Brain microvascular endothelial cell (primary cell): ENCODE data around the gene UCP3.

Experiments used
- DNase-seq: peaks from one replicate; pipeline ENCODE4 v3.0.0-alpha.2; 2020
- H3K27ac ChIP-seq: fragments of 250-450 bp; sonication (Bioruptor Pico); 2 replicates; pipeline ENCODE4 v1.5.1; 2020; ENCODE audit warnings: mild to moderate bottlenecking, moderate library complexity
- H3K27me3 ChIP-seq: fragments of 250-450 bp; sonication (Bioruptor Pico); replicated peaks from 2 replicates; pipeline ENCODE4 v1.5.1; 2020; ENCODE audit warnings: mild to moderate bottlenecking
- H3K36me3 ChIP-seq: fragments of 250-450 bp; sonication (Bioruptor Pico); replicated peaks from 2 replicates; pipeline ENCODE4 v1.5.1; 2020; ENCODE audit warnings: mild to moderate bottlenecking
- H3K4me3 ChIP-seq: 2 replicates; pipeline ENCODE4 v1.5.1; 2011; ENCODE audit warnings: low read depth, mild to moderate bottlenecking, control low read depth, low read length, moderate library complexity
- in situ Hi-C: cut with HindIII; loops from 2 replicates; pipeline ENCODE4 v1.10.0; 2017; ENCODE audit warnings: low sequenced_read_pairs, low pct_ligation_motif_present
- TF ChIP-seq, protein P1 (sequence below): IDR thresholded peaks from 2 replicates; pipeline ENCODE4 v1.5.1; 2011; ENCODE audit warnings: low read depth, mild to moderate bottlenecking, moderate library complexity, low read length, control low read depth, inconsistent platforms; ENCODE audit errors: missing control alignments

UCP3 gene

GRCh38 chr11:73969091-73969490 lies 39.8 kb downstream of the UCP3 start:
- Histone ChIP-seq H3K27ac (no peak overlapping the region), H3K27me3 (no peaks in the 10 kb centered on the region), H3K4me3 (no peak overlapping the region), H3K36me3 (no peaks in the 10 kb centered on the region)
- in situ Hi-C loops: no loop called here
- no peak for DNase-seq
- TF ChIP-seq, protein P1, sequence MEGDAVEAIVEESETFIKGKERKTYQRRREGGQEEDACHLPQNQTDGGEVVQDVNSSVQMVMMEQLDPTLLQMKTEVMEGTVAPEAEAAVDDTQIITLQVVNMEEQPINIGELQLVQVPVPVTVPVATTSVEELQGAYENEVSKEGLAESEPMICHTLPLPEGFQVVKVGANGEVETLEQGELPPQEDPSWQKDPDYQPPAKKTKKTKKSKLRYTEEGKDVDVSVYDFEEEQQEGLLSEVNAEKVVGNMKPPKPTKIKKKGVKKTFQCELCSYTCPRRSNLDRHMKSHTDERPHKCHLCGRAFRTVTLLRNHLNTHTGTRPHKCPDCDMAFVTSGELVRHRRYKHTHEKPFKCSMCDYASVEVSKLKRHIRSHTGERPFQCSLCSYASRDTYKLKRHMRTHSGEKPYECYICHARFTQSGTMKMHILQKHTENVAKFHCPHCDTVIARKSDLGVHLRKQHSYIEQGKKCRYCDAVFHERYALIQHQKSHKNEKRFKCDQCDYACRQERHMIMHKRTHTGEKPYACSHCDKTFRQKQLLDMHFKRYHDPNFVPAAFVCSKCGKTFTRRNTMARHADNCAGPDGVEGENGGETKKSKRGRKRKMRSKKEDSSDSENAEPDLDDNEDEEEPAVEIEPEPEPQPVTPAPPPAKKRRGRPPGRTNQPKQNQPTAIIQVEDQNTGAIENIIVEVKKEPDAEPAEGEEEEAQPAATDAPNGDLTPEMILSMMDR: no peak

- Histone ChIP-seq H3K27me3 (no peaks in the 10 kb centered on the region), H3K36me3 (no peaks in the 10 kb centered on the region), H3K4me3 (no peak overlapping the region), H3K27ac (no peak overlapping the region)
- in situ Hi-C loops: no loop called here
- no peak for DNase-seq
- TF ChIP-seq, protein P1: no peak
Observed at GRCh38 chr11:73968356-73968966, 40.4 kb downstream of the UCP3 start.

DNA sequence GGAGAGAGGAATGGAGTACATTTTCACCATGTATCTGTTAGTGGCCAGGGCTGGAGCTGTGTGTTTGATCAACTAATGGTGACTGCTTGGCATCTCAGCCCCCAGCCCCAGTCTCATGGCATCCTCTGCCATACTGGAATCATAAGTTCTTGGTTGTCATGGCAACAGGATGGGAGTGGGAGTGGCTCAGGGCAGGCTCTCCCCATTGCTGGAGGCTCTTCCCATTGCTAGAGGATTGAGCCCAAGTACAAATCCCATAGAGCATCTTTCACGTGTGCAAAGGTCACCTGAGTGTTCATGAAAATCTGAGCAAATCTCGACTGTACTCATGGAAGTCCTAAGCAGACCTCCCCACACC lies 43.1 kb downstream of the UCP3 start:
- Histone ChIP-seq H3K36me3 (no peaks in the 10 kb centered on the region), H3K27ac (no peak overlapping the region), H3K27me3 (no peaks in the 10 kb centered on the region), H3K4me3 (no peak overlapping the region)
- TF ChIP-seq, protein P1: no peak
- in situ Hi-C loops: no loop called here
- DNase-seq: no peak

GRCh38 chr11:73965076-73965763 lies 43.7 kb downstream of the UCP3 start:
- DNase-seq: no peak
- TF ChIP-seq, protein P1: no peak
- in situ Hi-C loops: no loop called here
- H3K36me3 ChIP-seq: no peaks in the 10 kb centered on the region
- no peak overlapping the region for H3K27ac ChIP-seq
- no peaks in the 10 kb centered on the region for H3K27me3 ChIP-seq
- no peak overlapping the region for H3K4me3 ChIP-seq

DNA sequence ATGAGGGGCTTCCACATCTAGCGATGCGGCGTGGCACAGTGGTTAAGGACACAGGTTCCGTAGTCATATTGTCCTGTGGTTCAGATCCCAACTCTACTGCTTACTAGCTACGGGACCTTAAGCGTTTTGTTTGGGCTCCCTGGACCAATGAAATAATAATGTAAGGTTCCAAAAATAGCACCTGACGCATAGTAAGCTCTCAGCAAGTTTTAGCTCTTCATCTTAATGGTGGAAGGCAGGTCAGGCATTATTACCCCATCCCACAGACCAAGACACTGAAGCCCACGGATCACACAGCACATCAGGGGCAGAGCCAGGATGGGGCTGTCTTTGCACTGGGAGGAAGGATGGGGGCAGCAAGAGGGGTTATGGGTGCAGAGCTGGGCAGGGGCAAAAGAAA lies 45.0 kb downstream of the UCP3 start:
- in situ Hi-C loops: no loop called here
- TF ChIP-seq, protein P1: no peak
- no peak for DNase-seq
- no peaks in the 10 kb centered on the region for H3K27me3 ChIP-seq
- H3K36me3 ChIP-seq: no peaks in the 10 kb centered on the region
- H3K4me3 ChIP-seq: no peak overlapping the region
- H3K27ac ChIP-seq: no peak overlapping the region
